HG03571 (cell line): Measurements from ENCODE around the gene ERGIC3.

Source experiments
- ATAC-seq: cut with Tn5 transposase; IDR thresholded peaks from one replicate; pipeline ENCODE4 v1.9.1; 2021; ENCODE audit not compliant: unreplicated experiment

ERGIC3 gene

DNA sequence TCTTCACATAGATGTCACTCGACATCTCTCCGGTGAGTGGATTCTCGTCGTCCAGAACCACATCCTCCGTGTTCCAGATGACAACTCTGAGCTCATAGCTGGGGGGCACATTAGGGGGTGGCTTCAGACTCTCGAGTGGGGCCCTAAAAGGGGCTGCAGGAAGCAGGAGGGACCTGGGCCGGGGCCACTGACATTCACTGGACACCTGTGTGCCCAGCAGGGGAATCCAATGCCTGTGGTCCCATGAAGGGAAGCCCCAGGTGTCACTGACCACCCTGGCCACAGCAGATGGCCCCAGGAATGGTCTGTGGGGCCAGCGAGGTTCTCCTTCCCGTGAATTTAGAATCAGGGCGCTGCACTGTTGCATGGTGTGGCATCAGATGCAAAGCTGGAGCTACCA is 18.7 kb downstream of the ERGIC3 start:
- no peak for ATAC-seq

DNA sequence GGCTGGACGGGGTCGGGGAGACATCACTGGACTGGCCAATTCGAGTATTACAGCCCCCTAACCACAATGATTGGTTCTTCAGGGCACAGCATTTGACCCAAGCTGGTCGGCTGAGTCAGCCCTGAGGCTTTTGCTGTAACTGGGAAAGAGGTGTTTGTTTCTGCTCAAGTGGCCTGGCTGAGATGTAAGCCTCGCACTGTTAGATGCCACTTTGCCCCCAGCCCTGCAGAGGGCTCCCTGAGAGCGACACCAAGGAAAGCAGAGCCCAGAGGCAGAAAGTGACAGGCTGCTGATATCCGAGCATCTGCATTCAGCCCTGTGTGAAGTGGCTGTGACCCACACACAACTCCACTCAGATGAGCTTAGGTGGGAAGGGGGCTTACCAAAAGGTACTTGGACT is 19.4 kb downstream of the ERGIC3 start:
- ATAC-seq, result no peak

DNA sequence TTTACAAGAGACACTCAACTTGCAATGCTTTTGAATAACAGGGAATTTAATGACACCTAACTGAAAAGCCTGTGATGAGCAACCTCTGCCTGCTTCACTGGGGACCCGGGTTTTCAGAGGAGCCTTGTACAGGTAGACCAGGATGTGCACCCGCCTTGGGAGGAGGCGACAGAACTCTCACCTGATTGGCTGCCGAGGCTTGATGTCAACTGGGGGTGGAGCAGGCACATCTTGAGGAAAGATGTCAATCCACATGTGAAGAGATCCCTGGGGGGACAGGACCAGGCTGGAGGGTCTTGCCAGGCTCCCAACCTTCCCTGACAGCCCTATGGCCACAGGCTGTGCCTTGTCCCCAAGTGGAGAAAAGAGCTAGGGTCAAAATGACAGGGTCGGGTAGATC is 19.8 kb downstream of the ERGIC3 start:
- no peak for ATAC-seq

DNA sequence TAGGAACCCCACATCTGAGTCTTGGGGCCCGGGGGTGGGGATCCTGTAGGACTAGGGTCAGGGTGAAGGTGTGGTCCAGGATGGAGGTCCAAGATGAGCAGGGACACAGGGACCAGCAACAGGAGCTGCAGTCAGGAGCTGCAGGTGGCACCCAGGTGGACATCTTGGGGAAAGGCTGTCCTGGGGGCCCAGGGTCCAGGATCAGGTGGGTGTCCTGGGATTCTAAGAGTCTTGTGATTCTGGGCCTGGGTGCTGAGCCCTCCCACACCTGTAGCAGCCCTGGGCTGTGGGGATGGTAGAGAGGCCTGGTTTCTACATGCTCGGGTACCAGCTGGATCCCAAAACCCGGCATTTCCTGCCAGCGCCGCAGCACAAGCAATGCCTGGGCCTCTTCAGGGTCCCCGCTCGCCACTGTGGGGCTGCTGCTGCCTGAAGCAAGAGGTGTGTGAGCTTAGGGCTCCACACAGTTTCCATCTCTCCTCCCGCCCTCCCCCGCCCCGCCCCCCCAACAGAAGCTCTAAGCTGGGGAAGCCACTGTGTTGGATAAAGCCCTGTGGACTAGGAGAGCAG is 20.7 kb downstream of the ERGIC3 start:
- no peak for ATAC-seq

DNA sequence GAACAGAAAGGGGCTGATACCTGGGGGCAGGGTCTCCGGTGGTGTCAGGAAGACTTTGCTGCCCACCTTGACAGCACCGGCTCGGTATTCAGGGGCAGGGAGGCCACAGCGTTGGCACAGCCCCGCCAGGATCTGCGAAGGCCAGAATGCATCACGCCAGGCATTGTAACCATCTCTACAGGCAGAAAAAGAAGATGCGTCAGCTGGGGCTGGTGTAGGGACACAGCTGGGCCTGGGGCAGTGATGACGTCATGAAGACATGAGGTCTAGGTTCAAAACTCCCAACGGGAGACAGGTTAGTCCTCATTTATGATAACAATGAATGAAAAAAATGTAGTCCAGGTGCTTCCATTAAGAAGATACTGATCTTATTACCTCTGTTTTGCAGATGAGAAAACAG is 22.0 kb downstream of the ERGIC3 start:
- no peak for ATAC-seq

DNA sequence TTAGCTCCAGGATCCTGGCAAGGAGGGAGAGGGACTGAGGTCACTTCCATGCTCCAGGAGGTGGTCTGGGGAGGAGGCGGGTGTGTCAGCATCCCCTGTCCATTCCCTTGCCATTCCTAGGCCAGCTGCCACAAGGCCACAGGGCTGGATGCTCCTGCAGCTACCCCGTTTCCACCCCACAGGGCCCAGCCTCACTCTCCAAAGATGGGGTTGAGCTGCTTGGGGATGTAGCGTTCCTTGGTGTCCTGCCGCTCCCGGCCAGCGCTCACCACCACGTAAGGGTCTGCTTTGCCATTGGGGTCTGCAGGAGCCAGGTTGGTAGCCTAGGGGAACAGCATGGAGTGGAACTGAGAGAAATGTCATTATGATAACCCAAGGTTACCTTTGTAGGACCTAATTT is 23.0 kb downstream of the ERGIC3 start:
- no peak for ATAC-seq

DNA sequence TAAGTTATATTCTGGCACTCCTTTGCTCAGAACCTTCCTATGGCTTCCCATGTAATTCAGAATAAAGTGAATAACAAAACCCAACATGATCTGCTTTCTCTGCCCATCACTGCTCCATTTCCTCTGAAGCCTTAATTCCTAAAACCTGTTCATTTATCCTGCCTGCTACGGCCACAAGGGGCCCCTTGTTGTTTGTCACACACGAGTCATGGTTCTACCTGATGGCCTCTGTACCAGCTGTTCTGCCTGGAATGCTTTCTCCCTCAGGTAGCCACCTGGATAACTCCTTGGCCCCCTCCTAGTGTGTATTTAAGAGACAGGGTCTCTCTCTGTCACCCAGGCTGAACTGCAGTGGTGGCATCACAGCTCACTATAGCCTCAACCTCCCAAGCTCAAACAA is 26.8 kb downstream of the ERGIC3 start:
- no peak for ATAC-seq

DNA sequence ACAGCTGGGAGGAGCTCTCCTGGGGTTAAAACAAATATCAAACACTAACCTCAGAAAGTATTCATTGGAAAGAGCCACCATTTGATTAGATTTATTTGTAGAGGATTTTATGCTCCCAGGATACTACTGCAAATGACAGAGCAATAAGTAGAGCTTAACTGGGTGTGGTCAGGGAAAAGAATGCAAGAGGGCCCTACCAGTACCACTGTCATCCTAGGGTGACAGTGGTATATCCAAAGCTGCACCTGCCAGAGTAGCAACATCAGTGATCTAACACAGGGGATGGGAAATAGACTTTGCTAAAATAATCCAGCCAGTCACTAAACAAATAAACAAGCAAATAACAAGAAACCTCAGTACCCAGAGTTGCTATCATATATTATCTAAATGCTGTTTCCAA is 29.7 kb downstream of the ERGIC3 start:
- no peak for ATAC-seq

DNA sequence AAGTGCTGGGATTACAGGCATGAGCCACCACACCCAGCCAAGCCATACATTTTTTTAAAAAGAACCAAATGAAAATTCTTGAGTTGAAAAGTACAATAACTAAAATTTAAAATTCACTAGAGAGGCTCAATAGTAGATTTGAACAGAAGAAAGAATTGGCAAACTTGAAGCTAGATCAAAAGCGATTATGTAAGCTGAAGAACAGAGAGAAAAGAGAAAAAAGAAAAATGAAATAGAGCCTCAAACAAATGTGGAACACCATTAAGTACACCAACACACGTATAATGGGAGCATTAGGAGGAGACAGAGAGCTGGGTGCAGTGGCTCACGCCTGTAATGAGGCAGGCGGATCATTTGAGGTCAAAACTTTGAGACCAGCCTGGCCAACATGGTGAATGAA is 31.0 kb downstream of the ERGIC3 start:
- ATAC-seq, result no peak

DNA sequence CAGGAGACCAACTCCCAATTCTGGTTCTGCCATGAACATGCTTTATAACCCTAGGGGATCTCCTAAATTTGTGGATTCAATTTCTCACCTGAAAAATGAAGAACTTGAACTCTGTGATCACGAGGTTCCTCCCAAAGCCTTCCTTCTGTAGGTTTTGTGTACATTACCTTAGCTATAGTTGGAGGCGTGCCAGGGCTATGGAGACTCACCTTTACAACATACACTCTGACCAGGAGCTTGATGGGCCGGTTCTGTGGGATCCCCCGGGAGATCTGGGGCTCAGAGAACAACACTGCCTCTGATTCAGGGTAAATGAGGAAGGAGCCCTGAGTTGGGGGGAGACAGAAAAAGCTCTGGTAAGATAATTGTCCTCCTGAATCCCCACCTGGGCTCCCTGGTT is 34.1 kb downstream of the ERGIC3 start:
- no peak for ATAC-seq

DNA sequence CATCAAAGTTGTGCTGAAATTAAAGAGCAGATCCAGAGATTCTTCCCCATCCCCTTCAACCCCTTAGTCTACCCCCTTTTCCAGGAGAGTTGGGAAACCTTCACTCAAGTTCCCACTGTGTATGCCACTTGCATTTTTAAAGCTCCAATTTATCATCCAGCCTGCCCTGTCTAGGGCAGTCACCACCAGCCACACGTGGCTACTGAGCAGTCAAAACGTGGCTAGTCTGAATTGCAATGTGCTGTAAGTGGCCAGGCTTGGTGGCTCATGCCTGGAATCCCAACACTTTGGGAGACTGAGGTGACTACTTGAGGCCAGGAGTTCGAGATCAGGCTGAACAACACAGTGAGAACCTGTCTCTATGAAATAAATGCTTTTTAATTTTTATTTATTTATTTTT is 34.9 kb downstream of the ERGIC3 start:
- ATAC-seq, result no peak

DNA sequence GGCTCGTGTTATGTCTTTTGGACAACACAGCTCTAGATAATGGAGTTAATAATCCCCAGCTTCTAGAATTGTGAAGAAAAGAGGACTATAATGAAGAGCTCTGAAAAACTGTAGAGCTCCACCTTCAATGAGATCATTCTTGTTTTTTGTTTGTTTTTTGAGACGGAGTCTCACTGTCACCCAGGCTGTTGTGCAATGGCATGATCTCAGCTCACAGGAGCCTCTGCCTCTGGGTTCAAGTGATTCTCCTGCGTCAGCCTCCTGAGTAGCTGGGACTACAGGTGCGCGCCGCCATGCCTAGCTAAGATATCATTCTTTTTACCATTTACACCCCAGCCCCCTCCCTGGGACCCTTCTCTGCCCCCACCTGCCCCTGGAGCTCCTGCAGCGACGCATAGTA is 36.6 kb downstream of the ERGIC3 start:
- ATAC-seq, result no peak

DNA sequence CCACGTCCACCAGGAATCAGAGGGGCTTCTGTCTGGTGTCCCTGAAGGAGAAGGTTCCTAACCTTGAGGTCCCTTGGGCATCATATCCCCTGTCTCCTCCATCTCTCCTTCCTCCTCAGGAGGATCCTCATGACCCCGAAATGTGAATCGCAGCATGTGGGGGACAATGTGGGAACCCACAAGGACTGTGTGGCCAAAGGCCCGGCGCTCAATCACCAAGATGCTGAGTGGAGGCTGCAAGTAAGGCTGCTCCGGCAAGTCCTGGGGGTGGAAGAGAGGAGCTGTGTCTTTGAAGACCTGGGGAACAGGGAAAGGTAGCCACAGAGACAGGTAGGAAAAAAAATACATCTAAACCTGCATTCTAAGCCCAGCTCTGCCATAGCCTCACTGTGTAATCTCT is 37.3 kb downstream of the ERGIC3 start:
- no peak for ATAC-seq

DNA sequence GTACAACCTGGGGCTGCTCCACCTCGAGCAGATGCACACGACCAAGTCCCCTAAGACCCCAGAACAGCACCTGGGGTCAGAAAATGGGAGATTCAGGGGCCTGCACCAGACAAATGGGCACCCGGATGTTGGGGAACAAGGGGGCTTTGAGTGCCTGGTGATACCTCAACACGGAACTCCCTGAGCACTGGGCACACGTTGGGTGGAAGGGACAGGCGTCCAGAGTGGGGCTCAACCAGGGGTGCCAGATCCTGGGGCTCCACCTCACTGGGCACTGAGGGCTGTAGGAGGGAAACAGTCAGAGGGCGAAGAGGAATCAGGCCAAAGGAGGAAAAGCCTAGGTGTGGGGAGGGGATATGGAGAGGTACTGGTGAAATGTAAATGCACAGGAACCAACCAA is 40.3 kb downstream of the ERGIC3 start:
- no peak for ATAC-seq

DNA sequence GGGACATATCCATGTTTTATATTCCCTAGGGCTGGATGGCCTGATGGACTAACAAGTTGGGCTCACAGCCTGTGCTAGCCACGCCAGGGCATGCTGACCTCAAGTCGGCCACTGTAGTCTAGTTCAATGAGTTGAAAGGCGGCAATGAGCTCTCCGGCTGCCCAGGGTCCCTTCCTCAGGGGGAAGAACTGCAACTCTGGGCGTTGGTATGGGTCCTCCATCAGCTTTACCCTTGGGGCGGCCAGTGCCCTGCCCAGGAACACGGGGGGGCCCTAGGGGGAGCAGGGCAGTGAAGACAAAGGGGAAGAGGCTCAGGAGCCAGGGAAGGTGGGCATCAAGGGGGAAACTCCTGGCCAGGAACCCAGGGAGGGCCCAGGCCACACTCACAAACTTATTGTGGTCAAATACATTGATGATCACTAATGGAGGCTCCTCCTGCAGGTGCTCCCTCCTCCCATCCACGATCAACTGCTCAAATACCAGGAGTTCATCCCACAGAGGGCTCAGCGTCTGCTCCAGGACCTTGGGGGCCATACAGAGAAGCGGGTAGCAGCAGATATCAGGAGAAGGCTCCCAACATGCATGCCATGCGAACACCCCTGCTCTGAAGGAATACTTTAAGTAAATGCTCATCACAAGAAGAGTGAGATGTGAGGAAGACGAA is 41.0 kb downstream of the ERGIC3 start:
- ATAC-seq, result no peak

DNA sequence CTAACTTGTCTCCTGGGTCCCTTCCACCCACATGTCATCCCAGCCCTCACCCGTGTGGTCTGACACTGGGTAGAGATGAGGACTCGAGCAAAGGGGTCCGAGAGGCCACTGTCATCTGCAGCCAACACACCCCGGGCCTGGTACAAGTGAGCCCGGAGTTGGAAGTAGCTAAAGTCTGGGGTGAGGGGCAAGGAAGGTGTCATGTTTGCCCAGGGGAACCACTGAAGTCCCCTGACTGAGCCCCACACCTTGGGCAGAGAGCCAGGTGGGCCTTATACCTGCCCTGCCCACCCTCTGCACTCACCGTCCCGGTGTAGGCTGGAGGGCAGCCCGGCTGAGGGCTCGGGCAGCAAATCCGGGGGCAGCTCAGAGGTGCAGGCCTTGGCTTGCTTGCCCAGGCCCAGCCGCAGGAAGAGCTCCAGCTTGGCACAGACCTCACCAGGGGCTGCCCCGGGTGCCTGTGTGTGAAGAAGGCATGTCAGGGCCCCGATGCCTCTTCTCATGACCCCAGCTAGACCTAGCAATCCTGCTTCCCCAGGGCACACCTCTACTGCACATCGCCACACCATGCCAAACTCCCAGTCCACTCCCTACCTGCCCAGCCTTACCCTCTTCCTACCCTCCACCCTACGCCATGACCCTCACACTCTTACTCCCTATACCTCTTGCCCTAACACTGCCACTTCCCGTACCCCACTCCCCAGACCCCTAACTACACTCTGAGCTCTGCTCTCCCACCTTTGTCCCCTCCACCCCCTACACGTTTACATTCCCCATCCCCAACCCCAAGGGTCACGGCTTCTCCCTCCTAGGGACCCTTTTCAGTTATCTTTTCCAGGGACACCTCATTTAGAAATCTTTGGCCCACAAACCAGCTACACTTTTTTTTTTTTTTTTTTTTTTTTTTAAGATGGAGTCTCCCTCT is 42.0 kb downstream of the ERGIC3 start:
- ATAC-seq, result no peak

DNA sequence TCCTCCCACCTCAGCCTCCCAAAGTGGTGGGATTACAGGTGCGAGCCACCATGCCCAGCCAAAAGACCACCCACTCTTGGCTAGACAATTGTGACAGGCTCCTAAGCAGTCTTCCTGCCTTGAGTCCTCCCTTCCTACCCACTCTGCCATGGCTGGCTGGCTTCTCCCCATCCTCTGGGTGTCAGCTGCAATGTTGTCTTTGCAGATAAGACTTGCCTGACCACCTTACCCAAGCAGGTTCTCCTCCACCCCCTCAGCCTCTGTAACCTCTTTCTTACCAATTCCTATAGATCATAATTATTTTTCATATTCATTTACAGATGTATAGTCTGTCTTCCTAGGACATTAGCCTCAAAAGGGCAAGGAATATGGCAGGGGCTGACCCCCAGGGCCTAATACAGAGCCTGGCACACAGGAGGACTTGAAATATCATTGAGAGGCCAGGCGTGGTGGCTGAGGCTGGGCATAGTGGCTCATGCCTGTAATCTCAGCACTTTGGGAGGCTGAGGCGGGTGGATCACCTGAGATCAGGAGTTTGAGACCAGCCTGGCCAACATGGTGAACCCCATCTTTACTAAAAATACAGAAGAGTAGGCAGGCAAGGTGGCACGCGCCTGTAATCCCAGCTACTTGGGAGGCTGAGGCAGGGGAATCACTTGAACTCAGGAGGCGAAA is 45.0 kb downstream of the ERGIC3 start:
- no peak for ATAC-seq

DNA sequence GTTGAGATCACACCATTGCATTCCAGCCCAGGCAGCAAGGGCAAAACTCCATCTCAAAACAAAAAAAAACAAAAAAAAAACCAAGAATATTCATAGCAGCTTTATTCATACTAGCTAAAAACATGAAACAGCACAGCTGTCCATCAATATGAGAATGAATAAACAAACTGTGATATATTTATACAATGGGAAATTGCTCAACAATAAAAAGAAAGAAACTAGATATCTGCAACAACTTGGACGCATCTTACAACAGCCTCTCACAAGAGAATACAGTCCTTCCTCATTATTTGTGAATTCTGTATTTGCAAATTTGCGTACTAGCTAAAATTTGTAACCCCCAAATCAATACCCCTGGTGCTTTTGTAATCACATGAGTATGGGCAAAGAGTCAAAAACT is 45.6 kb downstream of the ERGIC3 start:
- ATAC-seq, result no peak

DNA sequence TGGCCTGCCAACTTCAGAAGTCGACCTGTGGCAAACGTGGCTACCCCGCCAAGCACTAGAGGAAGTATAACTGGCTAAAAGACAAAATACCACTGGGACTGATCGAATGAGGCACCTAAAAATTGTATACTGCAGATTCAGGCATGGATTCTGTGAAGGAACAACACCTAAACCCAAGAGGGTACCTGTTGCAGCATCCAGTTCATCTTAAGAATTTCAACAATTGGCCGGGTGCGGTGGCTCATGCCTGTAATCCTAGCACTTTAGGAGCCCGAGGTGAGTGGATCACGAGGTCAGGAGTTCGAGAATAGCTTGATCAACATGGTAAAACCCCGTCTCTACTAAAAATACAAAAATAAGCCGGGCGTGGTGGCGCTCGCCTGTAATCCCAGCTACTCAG is 46.5 kb downstream of the ERGIC3 start:
- no peak for ATAC-seq

DNA sequence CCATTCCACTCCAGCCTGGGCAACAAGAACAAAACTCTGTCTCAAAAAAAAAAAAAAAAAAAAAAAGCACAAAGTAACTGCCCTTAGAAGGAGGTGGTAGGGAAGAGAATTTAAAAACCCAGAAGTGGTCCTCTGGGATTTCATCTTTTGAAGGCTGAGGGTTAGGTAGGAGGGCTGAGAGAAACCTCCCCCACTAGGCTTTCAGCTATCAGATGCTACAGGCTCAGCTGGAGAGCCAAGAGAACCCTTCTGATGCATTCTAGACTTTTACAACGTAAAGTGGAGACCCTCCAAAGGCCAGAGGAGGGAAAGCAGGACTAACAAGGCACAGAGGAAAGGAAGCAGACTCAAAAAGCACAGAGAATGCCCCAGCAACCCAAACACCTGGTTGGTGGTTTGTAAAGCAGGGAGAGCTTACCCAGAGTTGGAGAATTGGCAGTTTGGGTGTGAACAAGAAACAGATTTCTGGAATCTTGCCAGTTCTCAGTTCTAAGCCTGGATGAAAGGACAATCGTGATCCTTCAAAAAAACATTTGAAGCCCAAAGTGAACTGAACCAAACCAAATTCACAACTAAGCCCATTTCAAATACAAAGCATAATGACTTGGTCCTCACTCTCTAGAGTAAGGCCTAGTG is 50.6 kb downstream of the ERGIC3 start:
- no peak for ATAC-seq

DNA sequence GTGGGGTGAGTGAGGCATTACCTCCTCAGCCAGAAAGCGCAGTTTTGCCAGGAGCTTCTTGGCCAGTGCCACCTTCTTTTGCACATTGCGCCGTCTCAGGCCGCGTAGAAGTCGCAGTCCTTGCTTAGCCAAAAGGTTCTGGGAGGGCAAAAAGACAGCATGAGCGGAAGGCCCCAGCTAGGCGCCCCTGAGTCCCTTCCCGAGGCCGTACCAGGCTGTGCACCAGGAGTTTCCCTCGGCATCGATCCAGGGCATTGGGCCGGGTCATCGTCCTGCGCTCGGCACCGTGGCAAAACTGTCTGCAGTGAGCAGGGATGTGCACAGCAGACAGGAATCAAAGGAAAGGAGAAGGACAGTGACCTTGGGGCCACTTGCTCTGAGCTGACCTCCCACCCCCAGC is 53.6 kb downstream of the ERGIC3 start:
- no peak for ATAC-seq
